Bone marrow (tissue), 2 donors: ENCODE results near the gene ERCC1.
"Not testable (repeated sequence)": the region's sequence is repeated elsewhere in the genome, so short reads cannot be mapped to it uniquely, and the experiment has no call there.

Experiments used
- DNase-seq, 2 donors: peaks; one replicate each; lab custom pipeline; 2025; lab: John Stamatoyannopoulos, UW

ERCC1 gene

DNA sequence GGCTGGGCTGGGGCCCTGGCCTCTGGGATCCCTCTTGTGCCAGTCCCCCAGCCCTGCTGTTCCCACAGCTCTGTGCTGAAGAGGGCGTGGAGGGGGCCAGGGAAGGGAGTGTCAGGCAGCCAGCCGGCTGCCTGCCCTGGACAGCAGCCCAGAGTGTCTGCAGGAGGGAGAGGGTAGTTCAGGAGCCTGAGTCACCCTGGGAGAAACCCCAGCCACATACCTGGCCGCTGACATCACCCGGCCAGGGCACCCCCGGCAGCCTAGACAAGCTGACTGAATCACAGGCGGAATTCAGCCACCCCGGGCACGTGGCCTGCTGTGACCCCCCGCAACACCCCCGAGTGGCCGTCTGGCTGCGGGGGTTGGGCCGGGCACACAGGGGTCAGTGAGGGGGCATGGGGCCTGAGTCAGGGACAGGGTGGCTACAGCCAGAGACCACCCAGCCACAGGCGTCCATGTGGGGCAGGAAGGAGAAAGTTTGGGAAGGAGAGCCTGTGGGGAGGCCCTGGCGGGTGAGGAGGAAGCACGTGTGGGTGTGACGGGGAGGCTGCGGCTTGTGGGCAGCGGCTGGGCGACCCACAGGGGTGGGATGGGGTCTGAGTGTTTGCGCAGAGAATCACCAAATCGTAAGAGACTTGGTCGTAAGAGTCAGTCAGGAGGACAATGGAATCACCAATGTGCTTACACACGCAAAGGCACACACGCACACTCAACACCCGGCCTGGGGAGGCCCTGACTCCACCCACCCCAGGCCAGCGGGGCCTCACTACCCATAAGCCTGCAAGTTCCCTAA is 32.2 kb upstream of the ERCC1 start:
- peak; percentile 65 to 88 for DNase-seq

DNA sequence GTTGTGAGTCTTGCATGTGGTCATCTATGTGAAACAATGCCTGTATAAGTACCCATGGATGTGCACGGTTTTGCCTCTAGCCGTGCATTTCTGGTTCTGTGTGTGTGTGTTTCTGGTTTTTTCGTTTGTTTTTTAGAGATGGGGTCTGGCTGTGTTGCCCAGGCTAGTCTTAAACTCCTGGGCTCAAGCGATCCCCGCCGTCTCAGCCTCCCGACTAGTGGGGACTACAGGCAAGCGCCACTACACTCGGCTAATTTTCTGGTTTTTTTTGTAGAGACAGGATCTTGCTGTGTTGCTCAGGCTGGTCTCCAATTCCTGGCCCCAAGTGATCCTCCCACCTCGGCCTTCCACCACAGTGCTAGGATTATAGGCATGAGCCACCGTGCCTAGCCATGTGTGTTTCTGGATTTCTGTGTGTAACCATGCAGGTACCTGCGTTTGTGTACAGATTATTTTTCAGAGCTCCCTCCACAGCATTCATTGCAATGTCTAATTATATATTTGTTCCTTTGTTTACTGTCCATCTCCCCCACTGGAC is 28.2 kb upstream of the ERCC1 start:
- no peak for DNase-seq

DNA sequence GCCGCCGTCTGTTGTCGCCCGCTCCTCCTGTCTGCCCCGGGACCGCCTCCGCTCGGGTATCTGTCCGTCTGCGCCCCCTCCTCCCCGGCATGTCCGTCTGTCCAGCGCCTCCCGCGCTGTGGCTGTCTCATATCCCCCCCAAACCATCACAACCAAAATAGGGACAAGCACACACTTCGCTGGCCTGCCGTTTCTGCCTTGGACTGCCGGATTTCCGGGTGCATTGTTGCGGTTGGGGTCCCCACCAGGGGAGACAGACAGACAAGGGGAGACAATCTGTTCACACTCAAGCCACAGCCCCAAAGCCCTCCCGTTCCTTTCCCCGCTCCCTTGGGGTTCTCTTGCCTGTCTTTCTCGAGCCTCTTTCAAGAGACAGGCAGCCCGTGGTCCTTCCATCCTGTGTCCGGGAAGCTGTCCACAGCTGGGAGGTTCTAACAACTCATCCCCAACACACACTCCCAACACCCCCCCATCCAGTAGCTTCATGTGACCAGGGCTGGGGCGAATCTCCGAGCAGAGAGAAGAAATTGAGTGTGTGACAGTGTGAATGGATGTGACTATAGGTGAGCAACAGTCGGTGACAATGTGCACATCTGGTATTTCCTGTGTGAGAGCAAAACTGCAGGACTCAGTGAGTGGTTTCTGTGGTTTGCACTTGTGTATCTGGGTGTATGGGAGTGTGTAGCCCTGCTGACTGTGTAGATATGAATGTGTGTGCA is 27.6 kb upstream of the ERCC1 start:
- peak in 1 of 2 donors; percentile 58 for DNase-seq

DNA sequence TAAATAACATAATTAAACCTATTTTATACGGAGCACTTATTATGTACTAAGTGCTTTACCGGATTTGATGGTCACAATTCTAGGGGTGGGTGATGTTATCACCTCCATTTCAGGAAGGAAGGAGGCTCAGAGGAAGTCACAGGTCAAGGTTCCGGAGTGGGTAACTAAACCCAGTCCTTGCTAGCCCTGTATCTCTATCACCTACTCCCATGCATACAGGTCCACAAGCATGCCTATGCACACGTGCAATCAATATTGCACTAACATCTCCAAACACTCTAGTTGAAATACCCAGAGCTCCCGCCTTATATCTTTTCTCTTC is 26.3 kb upstream of the ERCC1 start:
- DNase-seq: no peak

DNA sequence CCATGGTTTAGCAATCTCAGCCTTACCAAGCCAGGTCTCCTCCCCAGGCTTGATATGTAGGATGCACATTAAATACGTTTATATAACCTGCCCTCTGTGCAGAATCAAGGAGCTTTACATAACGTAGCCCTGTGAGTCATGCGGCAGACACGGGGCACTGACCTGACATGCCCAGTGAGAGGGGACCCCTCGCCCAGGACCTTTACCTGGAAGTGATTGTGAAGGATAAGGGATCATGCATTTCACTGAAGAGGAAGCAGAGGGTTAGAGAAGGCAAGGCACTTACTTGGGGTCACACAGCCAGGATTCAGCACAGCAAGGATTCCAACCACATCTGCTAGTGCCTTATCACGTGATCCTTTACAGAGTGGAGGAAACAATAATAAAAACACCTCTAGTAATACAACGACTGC is 25.2 kb upstream of the ERCC1 start:
- no peak for DNase-seq

DNA sequence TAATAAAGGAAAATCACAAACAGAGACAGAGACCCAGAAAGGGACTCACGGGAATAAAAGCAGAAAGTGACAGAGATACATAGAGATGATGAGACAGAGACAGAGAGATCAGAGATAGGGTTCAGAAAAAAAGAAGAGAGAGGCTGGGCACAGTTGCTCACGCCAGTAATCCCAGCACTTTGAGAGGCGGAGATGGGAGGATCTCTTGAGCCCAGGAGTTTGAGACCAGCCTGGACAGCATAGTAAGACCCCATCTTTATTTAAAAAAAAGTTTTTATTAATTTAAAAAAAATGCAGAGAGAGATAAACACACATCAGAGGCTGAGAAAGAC is 24.7 kb upstream of the ERCC1 start:
- DNase-seq: no peak

DNA sequence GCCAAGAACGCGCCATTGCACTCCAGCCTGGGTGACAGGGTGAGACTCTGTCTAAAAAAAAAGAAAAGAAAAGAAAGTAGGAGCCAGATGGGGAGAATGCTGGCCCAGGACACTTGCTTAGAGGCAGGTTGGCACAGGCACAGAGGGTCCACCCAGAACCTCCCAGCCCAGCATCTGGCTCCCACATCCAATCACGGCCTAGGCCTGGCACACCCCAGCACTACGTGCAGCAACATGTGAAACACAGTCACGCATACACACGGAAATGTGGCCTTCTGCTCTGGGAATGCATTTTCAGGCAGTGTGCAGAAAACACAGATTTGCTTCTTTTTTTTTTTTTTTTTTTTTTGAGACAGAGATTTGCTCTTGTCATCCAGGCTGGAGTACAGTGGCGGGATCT is 23.2 kb upstream of the ERCC1 start:
- DNase-seq: no peak

DNA sequence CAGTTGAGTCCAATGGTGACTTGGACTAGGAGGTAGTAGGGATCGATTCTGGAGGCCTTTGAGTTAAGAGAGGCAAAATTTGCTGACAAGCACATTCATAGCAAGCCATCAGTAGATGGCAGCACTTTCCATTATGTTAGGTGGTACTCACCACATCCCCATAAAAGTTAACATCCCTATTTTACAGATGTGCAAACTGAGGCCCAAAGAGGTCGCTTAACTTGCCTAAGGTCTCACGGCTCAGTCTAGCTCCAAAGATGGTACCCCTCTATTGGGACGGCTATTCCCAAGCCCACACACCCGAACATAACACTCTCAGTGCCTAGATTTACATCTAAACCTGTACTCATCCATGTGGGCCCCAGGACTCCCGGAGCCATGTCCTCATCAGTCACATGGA is 22.6 kb upstream of the ERCC1 start:
- no peak for DNase-seq

DNA sequence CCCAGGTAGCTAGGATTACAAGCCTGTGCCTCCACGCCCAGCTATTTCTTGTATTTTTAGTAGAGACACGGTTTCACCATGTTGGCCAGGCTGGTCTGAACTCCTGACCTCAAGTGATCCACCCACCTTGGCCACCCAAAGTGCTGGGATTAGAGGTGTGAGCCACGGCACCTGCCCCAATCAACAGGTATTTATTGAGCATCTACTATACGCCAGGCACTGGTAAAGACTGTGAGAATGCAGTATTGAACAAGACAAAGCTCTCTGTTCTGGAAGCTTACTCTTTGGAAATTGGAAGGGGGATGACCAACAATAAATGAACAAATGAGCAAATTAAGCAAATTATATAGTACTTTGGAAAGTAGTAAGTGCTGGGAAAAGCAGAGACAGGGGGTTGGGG is 21.4 kb upstream of the ERCC1 start:
- DNase-seq: no peak

DNA sequence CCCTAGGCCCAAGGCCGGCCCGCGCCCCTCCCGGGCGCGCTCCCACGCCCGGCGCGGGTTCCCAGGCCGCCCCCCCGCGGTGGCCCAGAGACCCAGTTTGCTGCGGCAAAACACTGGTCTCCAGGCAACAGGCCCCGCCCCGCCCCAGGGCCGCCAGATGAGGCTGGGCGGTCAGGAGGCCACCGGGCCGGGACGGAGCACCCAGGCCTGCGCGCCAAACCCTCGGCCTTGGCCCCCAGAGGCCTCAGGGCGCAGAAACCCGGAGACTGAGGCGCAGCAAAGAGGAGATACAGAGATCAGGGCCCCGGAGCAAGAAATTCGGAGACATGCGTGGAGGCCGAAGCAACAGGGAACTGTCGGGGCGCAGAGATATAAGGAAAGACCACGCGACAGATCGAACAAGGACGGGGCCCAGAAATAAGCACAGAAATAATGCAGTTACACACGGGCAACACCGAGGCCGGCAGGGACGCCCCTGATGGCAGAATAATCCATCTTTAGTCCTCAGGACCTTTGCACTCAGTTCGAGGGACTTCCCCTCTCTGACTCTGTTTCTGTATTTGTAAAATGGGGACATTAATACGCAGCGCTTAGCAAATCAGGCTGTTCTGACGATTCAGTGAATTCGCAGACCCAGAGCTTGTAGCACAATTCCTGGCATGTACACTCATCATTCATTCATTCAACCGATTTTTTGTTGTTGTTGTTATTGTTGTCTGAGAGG is 20.8 kb upstream of the ERCC1 start:
- DNase-seq: peak in 1 of 2 donors; percentile 82

DNA sequence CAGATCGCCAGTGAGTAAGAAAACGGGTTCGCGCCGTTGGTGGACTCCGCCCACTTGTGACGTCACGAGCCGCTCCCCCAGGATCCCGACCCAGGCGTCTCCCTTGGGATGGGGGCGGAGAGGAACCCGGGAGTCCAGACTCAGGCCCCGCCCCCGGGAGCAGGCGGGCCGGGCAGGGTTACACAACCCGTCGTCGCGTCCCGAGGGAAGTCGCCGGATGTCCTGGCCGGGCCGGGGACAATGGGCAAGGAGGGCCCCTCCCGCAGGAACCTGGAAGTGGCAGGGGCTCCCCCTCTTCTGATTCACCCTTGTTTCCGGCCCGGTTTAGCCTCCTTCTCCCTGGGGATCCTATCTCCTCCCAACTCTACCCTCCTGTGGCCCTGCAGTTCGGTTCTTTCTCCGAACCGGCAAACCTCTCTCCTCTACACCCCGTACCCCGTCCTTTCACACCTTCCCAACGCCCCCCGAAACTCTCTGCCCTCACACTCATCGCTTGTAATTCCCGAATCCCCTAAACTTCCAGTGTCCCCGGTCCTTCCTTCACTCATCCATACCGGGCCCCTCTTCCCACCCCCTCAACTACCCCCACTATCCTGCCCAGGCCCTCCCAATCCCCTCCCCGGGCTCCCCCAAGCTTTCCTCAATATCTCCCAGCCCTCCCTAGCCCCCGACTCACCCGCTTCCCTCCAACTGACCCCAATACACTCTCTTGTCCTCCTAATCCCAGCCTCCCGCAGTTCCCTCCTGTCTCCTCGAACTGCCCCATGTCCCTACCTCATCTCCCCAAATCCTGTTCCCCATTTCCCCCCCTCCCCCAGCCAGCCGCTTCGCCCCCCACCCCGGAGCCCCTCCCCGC is 20.0 kb upstream of the ERCC1 start:
- DNase-seq: peak in 1 of 2 donors; percentile 95

DNA sequence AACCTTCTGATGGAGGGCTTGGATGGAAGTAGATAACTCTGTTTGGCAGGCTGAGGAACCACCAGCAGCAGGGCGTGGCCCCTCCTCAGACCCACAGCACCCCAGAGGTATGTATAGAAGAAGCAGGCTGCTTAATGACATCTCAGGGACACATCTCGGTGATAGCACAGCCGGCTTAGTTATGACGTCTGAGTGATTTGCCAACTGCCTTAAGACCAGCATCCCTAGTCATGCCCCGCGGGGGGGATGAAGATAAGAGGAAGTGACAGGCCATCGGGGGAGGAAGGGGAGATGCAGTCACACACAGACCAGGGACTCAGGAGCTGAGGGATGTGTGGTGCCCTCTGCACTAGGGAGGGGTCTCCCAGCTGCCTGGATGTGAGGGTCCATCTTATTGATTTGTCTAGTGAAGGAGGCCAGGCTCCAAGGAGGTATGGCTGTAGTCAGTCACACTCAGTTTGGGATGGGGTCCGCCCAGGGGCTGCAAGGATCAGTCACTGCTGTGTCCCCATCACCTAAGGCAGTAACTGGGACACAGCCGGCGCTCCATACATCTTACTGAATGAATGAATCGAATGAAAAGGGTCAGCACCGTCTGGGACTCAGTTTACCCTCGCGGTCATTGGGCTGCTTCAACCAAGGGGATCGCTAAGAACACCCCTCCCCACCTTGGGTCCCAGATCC is 19.2 kb upstream of the ERCC1 start:
- peak; percentile 77 to 95 for DNase-seq

DNA sequence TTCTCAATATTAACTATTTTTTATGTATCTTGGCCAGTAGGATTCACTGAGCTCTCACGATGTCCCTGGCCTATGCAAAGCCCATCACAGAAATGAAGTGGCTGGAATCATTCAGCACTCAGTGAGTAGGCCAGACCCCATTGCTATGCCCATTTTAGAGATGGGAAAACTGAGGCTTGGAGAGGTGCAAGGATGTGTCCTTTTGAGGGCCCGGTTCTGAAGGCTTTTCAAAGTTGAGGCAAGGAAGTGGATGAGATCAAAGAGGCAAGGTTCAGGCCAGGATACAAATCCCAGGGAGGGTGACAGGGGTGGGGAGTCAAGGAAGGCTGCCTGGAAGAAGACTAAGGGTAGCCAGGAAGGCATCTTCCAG is 18.7 kb upstream of the ERCC1 start:
- no peak for DNase-seq

DNA sequence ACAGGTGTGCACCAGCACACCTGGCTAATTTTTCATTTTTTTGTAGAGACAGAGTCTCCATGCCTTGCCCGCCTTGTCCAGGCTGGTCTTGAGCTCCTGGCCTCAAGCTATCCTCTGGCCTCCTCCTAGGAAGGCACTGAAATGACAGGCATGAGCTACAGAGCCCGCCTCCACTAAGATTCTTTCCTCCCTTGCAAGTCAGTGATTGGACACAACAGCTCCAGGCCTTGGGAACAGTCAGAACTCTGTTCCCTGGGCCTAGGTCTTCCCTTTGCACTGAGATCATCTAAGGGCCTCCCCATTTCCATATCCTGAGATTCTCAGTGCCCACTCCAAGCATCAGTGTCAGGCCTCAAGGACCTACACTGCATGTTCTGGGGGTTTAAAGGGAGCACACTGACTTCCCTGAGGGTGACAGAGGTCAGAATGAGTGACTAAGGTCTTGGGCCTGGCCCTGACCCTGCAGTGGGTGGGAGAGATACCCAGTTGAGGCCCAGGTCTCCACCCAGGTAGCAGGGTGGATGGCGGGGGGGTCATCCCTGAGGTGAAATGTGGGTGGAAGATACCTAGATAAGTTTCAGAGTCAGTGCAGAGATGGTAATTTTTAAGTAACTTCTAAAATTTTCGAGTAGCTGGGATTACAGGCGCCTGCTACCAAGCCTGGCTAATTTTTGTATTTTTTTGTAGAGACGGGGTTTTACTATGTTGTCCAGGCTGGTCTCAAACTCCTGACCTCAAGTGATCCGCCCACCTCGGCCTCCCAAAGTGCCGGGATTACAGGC is 17.3 kb upstream of the ERCC1 start:
- no peak for DNase-seq

DNA sequence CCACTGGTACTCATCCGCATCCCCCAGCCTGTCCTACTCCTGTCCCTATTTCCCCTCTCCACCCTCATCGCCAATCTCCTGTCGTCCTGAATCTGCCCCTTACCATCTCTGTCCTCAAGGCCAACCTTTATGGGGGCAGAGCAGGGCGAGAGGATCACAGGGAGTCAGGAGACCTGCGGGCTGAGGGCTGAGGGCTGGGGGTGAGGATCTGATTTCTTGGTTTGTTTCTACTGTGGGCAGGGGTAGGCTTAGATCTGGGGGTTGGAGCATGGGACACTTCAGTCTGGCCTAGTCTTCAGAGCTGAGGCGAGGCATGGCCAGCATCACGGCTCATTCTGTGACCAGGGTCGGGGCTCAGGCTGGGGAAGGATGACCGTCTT is 16.5 kb upstream of the ERCC1 start:
- no peak for DNase-seq

DNA sequence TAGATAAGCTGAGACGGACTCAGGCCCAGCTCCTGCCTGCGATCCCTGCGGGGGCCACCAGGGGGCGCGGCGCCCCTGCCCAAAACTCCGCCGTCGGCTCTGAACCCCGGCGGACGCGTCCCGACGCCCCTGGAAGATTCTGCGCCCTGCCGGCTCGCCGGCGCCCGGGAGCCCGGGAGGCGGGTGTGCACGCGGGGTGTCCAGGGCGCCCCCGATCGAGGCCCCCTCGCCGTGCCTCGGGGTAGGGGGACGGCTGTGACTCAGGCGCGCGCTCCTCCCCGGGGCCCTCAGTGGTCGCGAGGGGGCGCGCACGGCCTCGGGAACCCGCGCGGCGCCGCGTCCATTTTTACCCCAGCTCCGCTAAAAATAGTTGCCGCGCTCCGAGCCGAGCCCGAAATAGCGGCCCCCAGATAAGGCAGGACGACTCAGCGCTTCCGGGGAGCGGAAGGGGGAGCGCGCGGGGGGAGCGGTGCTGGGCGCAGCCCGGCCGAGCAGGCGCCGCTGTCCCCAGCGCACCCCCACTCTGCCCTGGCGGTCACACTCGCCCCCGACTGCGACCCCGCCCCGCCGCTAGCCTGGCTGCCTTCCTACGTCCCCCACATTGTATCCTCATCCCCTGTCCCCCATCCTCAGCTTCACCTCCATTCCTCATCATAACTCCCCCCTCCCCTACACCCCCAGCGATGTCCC is 16.0 kb upstream of the ERCC1 start:
- DNase-seq: peak; percentile 56 to 96

DNA sequence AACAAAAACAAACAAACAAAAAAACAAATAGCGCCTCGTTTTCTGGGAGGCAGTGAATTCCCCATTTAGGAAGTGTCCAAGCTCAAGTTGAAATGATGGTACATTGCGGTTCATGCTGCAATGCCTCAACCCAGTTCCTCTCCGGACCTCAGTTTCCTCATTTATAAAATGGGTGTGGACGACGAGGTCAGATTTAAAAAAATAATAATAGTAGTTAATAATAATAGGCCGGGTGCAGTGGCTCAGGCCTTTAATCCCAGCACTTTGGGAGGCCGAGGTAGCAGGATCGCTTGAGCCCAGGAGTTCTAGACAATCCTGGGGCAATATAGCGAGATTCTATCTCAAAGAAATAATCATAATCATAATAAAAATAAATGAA is 15.5 kb upstream of the ERCC1 start:
- no peak for DNase-seq

DNA sequence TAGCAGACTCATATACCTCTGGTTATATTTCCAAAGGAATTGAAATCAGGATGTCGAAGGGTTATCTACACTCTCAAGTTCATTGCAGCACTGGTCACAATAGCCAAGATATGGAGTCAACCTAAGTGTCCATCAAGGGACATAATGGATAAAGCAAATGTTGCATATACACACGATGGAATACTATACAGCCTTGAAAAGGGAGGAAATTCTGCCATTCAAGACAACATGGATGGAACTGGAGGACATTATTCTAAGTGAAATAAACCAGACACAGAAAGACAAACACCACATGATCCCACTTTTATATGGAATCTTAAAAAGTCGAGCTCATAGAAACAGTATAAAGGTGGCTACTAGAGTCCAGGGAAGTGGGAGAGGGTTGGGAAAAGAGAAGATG is 13.6 kb upstream of the ERCC1 start:
- DNase-seq: no peak

DNA sequence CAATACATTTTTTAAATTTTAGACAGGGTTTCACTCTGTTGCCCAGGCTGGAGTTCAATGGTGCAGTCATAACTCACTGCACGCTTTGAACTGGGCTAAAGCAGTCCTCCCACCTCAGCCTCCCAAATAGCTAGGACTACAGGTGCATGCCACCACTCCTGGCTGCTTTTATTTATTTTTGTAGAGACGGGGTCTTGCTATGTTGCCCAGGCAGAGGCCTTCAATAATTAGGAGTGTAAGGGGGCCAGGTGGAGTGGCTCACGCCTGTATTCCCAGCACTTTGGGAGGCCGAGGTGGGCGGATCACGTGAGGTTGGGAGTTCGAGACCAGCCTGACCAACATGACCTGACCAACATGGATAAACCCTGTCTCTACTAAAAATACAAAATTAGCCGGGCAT is 8.8 kb upstream of the ERCC1 start:
- not testable (repeated sequence) for DNase-seq

DNA sequence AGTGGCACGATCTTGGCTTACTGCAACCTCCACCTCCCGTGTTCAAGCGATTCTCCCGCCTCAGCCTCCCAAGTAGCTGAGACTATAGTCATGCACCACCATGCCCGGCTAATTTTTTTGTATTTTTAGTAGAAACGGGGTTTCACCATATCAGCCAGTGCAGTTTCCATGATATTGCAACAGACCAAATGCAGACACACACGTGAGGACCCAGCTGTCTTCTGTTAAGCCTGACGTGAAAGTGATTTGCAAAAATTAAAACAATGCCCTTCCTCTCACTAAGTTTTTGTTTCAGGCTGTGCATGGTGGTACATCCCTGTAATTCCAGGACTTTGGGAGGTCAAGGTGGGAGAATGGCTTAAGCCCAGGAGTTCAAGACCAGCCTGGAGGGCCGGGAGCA is 7.3 kb upstream of the ERCC1 start:
- not testable (repeated sequence) for DNase-seq
